Suprapubic skin (tissue), 4 donors: ENCODE measurements around the gene HSDL2. TPM values are rescaled to one million over a fixed set of nuclear protein-coding genes. Genes with fewer than 3 reads are reported as not detected.

Experiments used
- DNase-seq, 2 donors: peaks; one replicate each; pipeline ENCODE4 v3.0.0-alpha.2; 2019; ENCODE audit warnings: low spot score in 2 of 2
- H3K27ac ChIP-seq: fragments of 200-600 bp; sonication (generic); one replicate; pipeline ENCODE4 v1.5.1; 2019
- H3K27me3 ChIP-seq: fragments of 200-600 bp; sonication (generic); one replicate; pipeline ENCODE4 v1.5.1; 2019
- H3K36me3 ChIP-seq: fragments of 200-600 bp; sonication (generic); one replicate; pipeline ENCODE4 v1.5.1; 2019
- H3K4me1 ChIP-seq: fragments of 200-600 bp; sonication (generic); one replicate; pipeline ENCODE4 v1.5.1; 2019
- H3K4me3 ChIP-seq: fragments of 200-600 bp; sonication (generic); one replicate; pipeline ENCODE4 v1.5.1; 2019; ENCODE audit warnings: mild to moderate bottlenecking
- H3K9me3 ChIP-seq: fragments of 200-600 bp; sonication (generic); one replicate; pipeline ENCODE4 v1.5.1; 2019
- CTCF ChIP-seq, 2 donors: fragments of 200-600 bp in 1 of 2; fragments of 450-650 bp in 1 of 2; sonication (generic) in 1 of 2; IDR thresholded peaks; one replicate each; pipeline ENCODE4 v1.5.1; 2016 to 2019; ENCODE audit warnings: antibody characterized with exemption in 2 of 2, mild to moderate bottlenecking in 1 of 2, moderate library complexity in 1 of 2
- EP300 ChIP-seq: sonication (generic); formaldehyde crosslinking; IDR thresholded peaks from one replicate; pipeline ENCODE4 v1.6.1; 2017; ENCODE audit warnings: antibody characterized with exemption
- POLR2A ChIP-seq, 2 donors: fragments of 450-650 bp; IDR thresholded peaks; one replicate each; pipeline ENCODE4 v1.6.1; 2017; ENCODE audit warnings: antibody characterized with exemption in 2 of 2, mild to moderate bottlenecking in 2 of 2, moderate library complexity in 2 of 2
- POLR2AphosphoS5 ChIP-seq, 3 donors: sonication (generic); formaldehyde crosslinking; IDR thresholded peaks; one replicate each; pipeline ENCODE4 v1.6.1; 2017; ENCODE audit warnings: antibody characterized with exemption in 3 of 3
- WGBS: methylation state at CpG from one replicate; pipeline ENCODE4 v1.1.5; 2018; 5-methylcytosine and 5-hydroxymethylcytosine counted together
- total RNA-seq, 4 donors: library from RNA; depleted of rRNA; stranded (reverse); fragments of >200 nt; gene quantifications; one replicate each; pipeline ENCODE4 v1.1.0, GENCODE V29; 2016

HSDL2 gene
- total RNA-seq, 4 donors from 2014 or later: 32.5 to 46.1 (median 33.2) TPM

GRCh38 chr9:112420208-112420607, 40.3 kb downstream of the HSDL2 start:
- peaks cover 24% of the 10 kb centered on the region for H3K36me3 ChIP-seq

GRCh38 chr9:112421771-112422222, 41.9 kb downstream of the HSDL2 start:
- no peak for TF ChIP-seq POLR2AphosphoS5 (IDR thresholded peaks at IDR 0.05)
- no peak for TF ChIP-seq POLR2A (IDR thresholded peaks at IDR 0.05)
- no peak for TF ChIP-seq EP300
- TF ChIP-seq CTCF (IDR thresholded peaks at IDR 0.05): no peak

More at GRCh38 chr9:112420208-112420607, 40.3 kb downstream of the HSDL2 start:
- H3K4me1 ChIP-seq: no peaks in the 10 kb centered on the region
- WGBS: 97% methylated on average over 2 of the region's 2 CpGs
- TF ChIP-seq EP300: no peak
- no peak for TF ChIP-seq POLR2A (IDR thresholded peaks at IDR 0.05)
- TF ChIP-seq POLR2AphosphoS5 (IDR thresholded peaks at IDR 0.05): no peak
- TF ChIP-seq CTCF (IDR thresholded peaks at IDR 0.05): no peak
- no peak for DNase-seq
- no peaks in the 10 kb centered on the region for H3K9me3 ChIP-seq
- no peaks in the 10 kb centered on the region for H3K27me3 ChIP-seq
- no peak overlapping the region for H3K4me3 ChIP-seq
- H3K27ac ChIP-seq: no peak overlapping the region

GRCh38 chr9:112422417-112423148, 42.7 kb downstream of the HSDL2 start:
- 71% methylated on average over 3 of the region's 3 CpGs for WGBS
- TF ChIP-seq POLR2A (IDR thresholded peaks at IDR 0.05): no peak
- TF ChIP-seq EP300: no peak
- TF ChIP-seq CTCF (IDR thresholded peaks at IDR 0.05): no peak
- no peak for TF ChIP-seq POLR2AphosphoS5 (IDR thresholded peaks at IDR 0.05)

More at GRCh38 chr9:112421771-112422222, 41.9 kb downstream of the HSDL2 start:
- no peaks in the 10 kb centered on the region for H3K9me3 ChIP-seq
- no peak overlapping the region for H3K4me3 ChIP-seq
- H3K36me3 ChIP-seq: peaks cover 24% of the 10 kb centered on the region
- H3K27me3 ChIP-seq: no peaks in the 10 kb centered on the region
- WGBS: 91% methylated on average over 5 of the region's 5 CpGs
- H3K4me1 ChIP-seq: no peaks in the 10 kb centered on the region
- no peak for DNase-seq
- H3K27ac ChIP-seq: no peak overlapping the region

GRCh38 chr9:112430006-112430522, 50.2 kb downstream of the HSDL2 start:
- no peaks in the 10 kb centered on the region for H3K27me3 ChIP-seq
- 96% methylated on average over 6 of the region's 6 CpGs for WGBS
- no peaks in the 10 kb centered on the region for H3K9me3 ChIP-seq
- no peak overlapping the region for H3K27ac ChIP-seq
- no peak overlapping the region for H3K4me3 ChIP-seq
- no peak for TF ChIP-seq CTCF (IDR thresholded peaks at IDR 0.05)
- no peak for TF ChIP-seq POLR2A (IDR thresholded peaks at IDR 0.05)
- TF ChIP-seq POLR2AphosphoS5 (IDR thresholded peaks at IDR 0.05): no peak
- TF ChIP-seq EP300: no peak
- H3K36me3 ChIP-seq: peaks cover 5% of the 10 kb centered on the region
- H3K4me1 ChIP-seq: no peaks in the 10 kb centered on the region
- no peak for DNase-seq

More at GRCh38 chr9:112422417-112423148, 42.7 kb downstream of the HSDL2 start:
- H3K27me3 ChIP-seq: no peaks in the 10 kb centered on the region
- H3K9me3 ChIP-seq: no peaks in the 10 kb centered on the region
- H3K4me3 ChIP-seq: no peak overlapping the region
- no peak for DNase-seq
- H3K4me1 ChIP-seq: no peaks in the 10 kb centered on the region
- H3K27ac ChIP-seq: no peak overlapping the region
- H3K36me3 ChIP-seq: peaks cover 24% of the 10 kb centered on the region
